GM23338 (cell line): ENCODE results near the gene NTM.

Source experiments
- CREB1 ChIP-seq: fragments of 250-450 bp; sonication (Bioruptor Pico); IDR thresholded peaks from 2 replicates; pipeline ENCODE4 v1.5.0; 2020; ENCODE audit warnings: low read depth, mild to moderate bottlenecking, moderate library complexity
- CTCF ChIP-seq, 2 experiments: fragments of 200-600 bp in 1 of 2; sonication (generic) in 1 of 2; conservative IDR thresholded peaks; 2 replicates each; pipeline versions ENCODE4 v1.5.1 to v1.6.1; 2016 to 2017; ENCODE audit warnings: antibody characterized with exemption in 2 of 2, low read depth in 2 of 2, mild to moderate bottlenecking in 2 of 2, moderate library complexity in 1 of 2
- ETS1 ChIP-seq: IDR thresholded peaks from 2 replicates; pipeline ENCODE4 v1.6.1; 2016; ENCODE audit warnings: antibody characterized with exemption
- EZH2 ChIP-seq: fragments of 200-600 bp; sonication (generic); IDR thresholded peaks from one replicate; pipeline ENCODE4 v1.8.0; 2017; ENCODE audit warnings: antibody characterized with exemption, mild to moderate bottlenecking, low read depth; ENCODE audit not compliant: unreplicated experiment
- EZH2phosphoT487 ChIP-seq: fragments of 200-600 bp; sonication (generic); IDR thresholded peaks from one replicate; pipeline ENCODE4 v1.8.1; 2018; ENCODE audit warnings: antibody characterized with exemption; ENCODE audit not compliant: unreplicated experiment
- JUNB ChIP-seq: IDR thresholded peaks from one replicate; pipeline ENCODE4 v1.6.1; 2016; ENCODE audit warnings: antibody characterized with exemption; ENCODE audit not compliant: unreplicated experiment
- NANOG ChIP-seq: IDR thresholded peaks from 2 replicates; pipeline ENCODE4 v1.6.1; 2016; ENCODE audit warnings: antibody characterized with exemption, borderline replicate concordance
- POLR2AphosphoS5 ChIP-seq: IDR thresholded peaks from 2 replicates; pipeline ENCODE4 v1.6.1; 2016; ENCODE audit warnings: antibody characterized with exemption, low read depth
- REST ChIP-seq: IDR thresholded peaks from one replicate; pipeline ENCODE4 v1.6.1; 2018; ENCODE audit warnings: antibody characterized with exemption; ENCODE audit not compliant: unreplicated experiment
- STAT1 ChIP-seq: IDR thresholded peaks from one replicate; pipeline ENCODE4 v1.6.1; 2016; ENCODE audit warnings: antibody characterized with exemption; ENCODE audit not compliant: unreplicated experiment
- ZNF114 ChIP-seq: fragments of 250-450 bp; sonication (Bioruptor Pico); IDR thresholded peaks from 2 replicates; pipeline ENCODE4 v1.5.0; 2020; ENCODE audit warnings: mild to moderate bottlenecking, moderate library complexity

GRCh38 chr11:131819865-131820264, 449.4 kb downstream of the NTM start:
- TF ChIP-seq ETS1 (no peak), CTCF (conservative IDR thresholded peaks at IDR 0.05; ENCODE audit: low read depth in 2 of 2) (no peak), STAT1 (no peak), CREB1 (no peak), POLR2AphosphoS5 (no peak), JUNB (no peak), EZH2phosphoT487 (no peak), REST (no peak), EZH2 (no peak), ZNF114 (CRISPR knock-in tag) (no peak), NANOG (no peak)
